HG02678 (cell line): ENCODE results near the gene C3orf52.
"Not testable (repeated sequence)": the region's sequence is repeated elsewhere in the genome, so short reads cannot be mapped to it uniquely, and the experiment has no call there.

Experiments used
- ATAC-seq: cut with Tn5 transposase; IDR thresholded peaks from one replicate; pipeline ENCODE4 v1.9.1; 2021; ENCODE audit warnings: mild to moderate bottlenecking, moderate library complexity; ENCODE audit not compliant: unreplicated experiment

The C3orf52 gene

GRCh38 chr3:112086076-112086854 lies at the start of gene C3orf52:
TSS of gene C3orf52 (plus strand) at chr3:112086389. CDS start at chr3:112086408, 19 bp downstream.
- ATAC-seq, result peak; percentile 83

- not testable (repeated sequence) for ATAC-seq
Measured at GRCh38 chr3:112037194-112037593, 49.0 kb upstream of the C3orf52 start.

- no peak for ATAC-seq
Measured at GRCh38 chr3:112038863-112039262, 47.3 kb upstream of the C3orf52 start.

- ATAC-seq, result no peak
Measured at GRCh38 chr3:112041321-112041720, 44.9 kb upstream of the C3orf52 start.

GRCh38 chr3:112042842-112043280 lies 43.3 kb upstream of the C3orf52 start:
- ATAC-seq, result no peak

GRCh38 chr3:112043621-112044201 lies 42.5 kb upstream of the C3orf52 start:
- ATAC-seq, result peak; percentile 89

- ATAC-seq, result no peak
Measured at GRCh38 chr3:112046599-112046998, 39.6 kb upstream of the C3orf52 start.

GRCh38 chr3:112047264-112047663 lies 38.9 kb upstream of the C3orf52 start:
- no peak for ATAC-seq

GRCh38 chr3:112048911-112049310 lies 37.3 kb upstream of the C3orf52 start:
- no peak for ATAC-seq

GRCh38 chr3:112053229-112053628 lies 33.0 kb upstream of the C3orf52 start:
- no peak for ATAC-seq

GRCh38 chr3:112056451-112056929 lies 29.7 kb upstream of the C3orf52 start:
- no peak for ATAC-seq

- no peak for ATAC-seq
Measured at GRCh38 chr3:112059497-112059896, 26.7 kb upstream of the C3orf52 start.

GRCh38 chr3:112061152-112061551 lies 25.0 kb upstream of the C3orf52 start:
- ATAC-seq, result no peak

- ATAC-seq, result not testable (repeated sequence)
Measured at GRCh38 chr3:112072387-112073060, 13.7 kb upstream of the C3orf52 start.

GRCh38 chr3:112074006-112074405 lies 12.2 kb upstream of the C3orf52 start:
- ATAC-seq, result no peak

GRCh38 chr3:112074616-112075497 lies 11.3 kb upstream of the C3orf52 start:
- ATAC-seq, result no peak

- ATAC-seq, result no peak
Measured at GRCh38 chr3:112078125-112079083, 7.8 kb upstream of the C3orf52 start.

GRCh38 chr3:112083239-112083638 lies 3.0 kb upstream of the C3orf52 start:
- no peak for ATAC-seq

GRCh38 chr3:112084980-112085705 lies 1.0 kb upstream of the C3orf52 start:
- ATAC-seq, result no peak
